Neural cell (in vitro differentiated cells): ENCODE measurements around the gene CNIH1.

Source experiments
- CTCF ChIP-seq: fragments of 450-650 bp; IDR thresholded peaks from 2 replicates; pipeline ENCODE4 v1.5.1; 2014; ENCODE audit warnings: antibody characterized with exemption, mild to moderate bottlenecking, moderate library complexity; ENCODE audit not compliant: poor library complexity, severe bottlenecking
- EP300 ChIP-seq: fragments of 450-650 bp; conservative IDR thresholded peaks from 2 replicates; pipeline ENCODE4 v1.6.1; 2014; ENCODE audit warnings: antibody characterized with exemption, mild to moderate bottlenecking, moderate library complexity; ENCODE audit not compliant: poor library complexity, severe bottlenecking
- EZH2 ChIP-seq: fragments of 200-600, 300-800 bp; shearing (Covaris generic), sonication (generic); IDR thresholded peaks from 2 replicates; pipeline ENCODE4 v1.6.1; 2014; ENCODE audit warnings: antibody characterized with exemption, low read length, borderline replicate concordance, mild to moderate bottlenecking; ENCODE audit not compliant: insufficient read depth, poor library complexity, severe bottlenecking
- RAD21 ChIP-seq: fragments of 450-650 bp; conservative IDR thresholded peaks from 2 replicates; pipeline ENCODE4 v1.6.1; 2014; ENCODE audit warnings: antibody characterized with exemption, mild to moderate bottlenecking, moderate library complexity

- TF ChIP-seq CTCF (no peak), EP300 (no peak), EZH2 (no peak), RAD21 (no peak)
These were observed 9.4 kb upstream of the CNIH1 start for GRCh38 chr14:54450535-54450934.
